Measurements from ENCODE around the gene CISD1.

Gene CISD1

GRCh38 chr10:58266003-58266825, 2.7 kb upstream of the CISD1 start:
- DNase-seq, result peak; percentile 78 to 83

DNA sequence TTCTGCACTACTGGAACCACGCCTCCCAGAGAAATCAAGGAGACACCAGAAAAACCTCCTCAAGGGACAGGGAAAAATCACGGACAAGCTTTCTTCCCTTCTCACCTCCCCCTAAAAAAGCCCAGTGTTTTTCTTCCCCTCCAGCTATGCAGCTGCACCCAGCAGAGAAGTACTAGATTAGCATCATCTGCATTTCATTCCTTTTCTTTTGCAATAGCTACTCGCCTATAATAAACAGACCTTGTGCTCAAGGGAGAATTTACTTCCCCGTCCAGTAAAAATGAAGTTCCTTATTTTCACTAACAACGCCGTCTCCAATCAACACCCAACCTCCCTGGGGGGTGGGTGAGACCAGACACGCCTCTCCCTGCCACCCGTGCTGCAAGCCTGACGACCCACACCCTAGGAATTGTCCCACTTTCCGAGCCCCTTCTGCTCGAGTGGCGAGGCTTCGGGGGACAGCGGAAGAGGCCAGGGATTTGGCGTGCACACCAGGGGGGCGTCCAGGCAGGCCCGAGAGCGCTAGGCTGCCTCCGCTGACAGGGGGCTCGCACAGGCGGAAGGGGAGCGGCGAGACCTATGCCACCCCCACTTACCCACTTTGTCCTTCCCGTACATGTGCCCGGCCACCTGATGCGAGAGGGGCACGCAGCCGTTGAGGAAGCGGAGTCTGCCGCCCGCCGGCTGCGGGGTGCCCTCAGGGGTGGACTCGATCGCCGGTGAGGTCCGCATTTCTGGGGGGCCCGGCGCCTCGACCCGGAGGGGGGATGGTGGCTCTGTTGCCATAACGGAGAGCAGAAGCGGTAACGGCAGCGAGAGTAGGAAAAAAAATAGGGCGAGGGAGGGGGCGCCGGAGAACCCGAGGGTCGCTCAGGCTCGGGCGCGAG, 1.9 kb upstream of the CISD1 start:
- DNase-seq, result peak; percentile 86 to 95

- peak; percentile 97 for DNase-seq
Measured at GRCh38 chr10:58267713-58268453, 1.1 kb upstream of the CISD1 start, which contains the start of gene IPMK. Gene IPMK, minus strand, starts transcription at chr10:58267894. Its CDS starts 283 bp downstream, at chr10:58267611.

DNA sequence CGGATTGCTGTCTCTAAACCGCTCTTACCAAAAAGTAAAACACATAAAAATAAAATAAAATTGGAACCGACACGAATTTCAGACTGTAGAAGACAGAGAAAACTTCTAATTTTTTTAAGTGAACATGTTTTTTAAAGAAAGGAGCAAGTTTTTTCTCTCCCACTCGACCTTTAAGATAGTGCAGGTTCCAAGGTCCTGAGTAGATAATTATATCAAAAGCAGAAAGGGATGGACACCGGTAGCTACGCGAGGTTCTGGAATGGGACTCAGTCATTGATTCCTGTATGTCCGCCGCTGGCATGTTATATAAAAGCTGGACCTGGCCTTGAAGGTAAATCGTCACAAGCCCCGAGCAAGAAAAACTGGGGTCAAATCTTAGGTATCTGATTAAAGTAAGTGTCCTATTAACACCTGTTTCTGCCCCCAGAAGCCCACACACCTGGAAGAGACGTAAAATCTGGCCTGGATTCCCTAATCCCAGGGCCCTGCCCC, 462 bp upstream of the CISD1 start:
- DNase-seq, result no peak

DNA sequence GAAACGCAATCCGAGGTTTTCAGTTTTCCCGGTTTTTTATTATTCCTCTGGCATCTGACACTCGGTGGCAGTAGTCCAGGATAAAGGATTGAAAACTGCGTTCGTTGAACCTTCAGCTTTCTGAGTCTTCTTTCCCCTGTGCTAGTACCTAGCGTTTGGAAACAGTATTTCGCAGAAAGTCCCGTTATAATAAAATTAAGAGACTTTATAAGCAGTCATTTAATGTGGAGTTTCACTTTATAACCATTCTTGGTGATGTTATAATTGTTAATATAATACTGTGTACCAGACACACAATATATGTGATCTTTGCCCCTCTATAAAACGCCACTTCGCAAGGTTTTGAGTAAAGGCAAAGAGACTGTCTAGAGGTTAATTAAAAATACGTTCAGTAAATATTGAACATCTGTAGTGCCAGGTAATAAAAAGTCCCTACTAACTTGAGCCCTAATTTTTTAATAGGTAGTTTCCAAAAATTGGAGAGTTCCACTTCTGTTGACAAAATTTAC, 874 bp downstream of the CISD1 start:
- no peak for DNase-seq

DNA sequence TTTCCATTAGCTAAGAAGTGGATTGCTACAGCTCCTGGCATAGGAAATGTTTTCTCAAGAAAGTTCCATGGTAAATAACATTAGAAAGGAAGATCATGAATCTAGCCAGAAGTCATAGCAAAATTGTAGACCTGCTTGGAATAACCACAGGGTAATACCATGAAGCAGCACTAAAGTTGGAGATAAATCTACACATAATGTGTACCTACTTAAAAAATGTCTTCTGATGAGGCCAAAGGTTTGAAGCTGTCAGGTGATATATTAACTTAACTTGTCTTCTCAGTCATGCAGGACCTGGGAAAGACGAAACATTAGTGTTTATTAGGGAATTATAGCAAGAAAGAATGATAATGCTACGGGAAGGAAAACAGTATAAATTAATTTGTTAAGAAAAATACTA, 6.3 kb downstream of the CISD1 start:
- no peak for DNase-seq

GRCh38 chr10:58275908-58276307, 6.9 kb downstream of the CISD1 start:
- no peak for DNase-seq

GRCh38 chr10:58278274-58278961, 9.5 kb downstream of the CISD1 start:
- no peak for DNase-seq

- no peak for DNase-seq
Measured at GRCh38 chr10:58278962-58279307, 10.0 kb downstream of the CISD1 start.

GRCh38 chr10:58280477-58280876, 11.5 kb downstream of the CISD1 start:
- no peak for DNase-seq

- no peak for DNase-seq
Measured at GRCh38 chr10:58281092-58281752, 12.3 kb downstream of the CISD1 start.

DNA sequence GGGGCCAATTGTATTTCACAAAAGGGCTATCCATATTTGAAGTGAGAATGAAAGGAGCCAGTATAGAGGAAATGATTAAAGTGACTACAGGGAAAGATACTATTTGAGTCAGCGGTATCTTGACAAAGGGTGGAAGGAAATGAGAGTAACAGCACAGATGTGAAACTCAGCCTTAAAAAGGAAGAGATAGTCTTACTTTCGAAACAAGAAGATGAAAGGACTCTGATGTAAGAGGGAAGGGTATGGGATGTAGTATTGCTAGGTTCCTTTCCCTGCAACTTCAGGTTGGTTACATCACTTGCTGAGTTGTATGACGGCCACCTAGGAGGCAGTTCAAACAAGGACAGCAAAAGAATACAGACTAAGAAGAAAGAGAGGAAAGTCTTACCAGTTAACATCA, 13.7 kb downstream of the CISD1 start:
- DNase-seq, result peak; percentile 52 to 69

DNA sequence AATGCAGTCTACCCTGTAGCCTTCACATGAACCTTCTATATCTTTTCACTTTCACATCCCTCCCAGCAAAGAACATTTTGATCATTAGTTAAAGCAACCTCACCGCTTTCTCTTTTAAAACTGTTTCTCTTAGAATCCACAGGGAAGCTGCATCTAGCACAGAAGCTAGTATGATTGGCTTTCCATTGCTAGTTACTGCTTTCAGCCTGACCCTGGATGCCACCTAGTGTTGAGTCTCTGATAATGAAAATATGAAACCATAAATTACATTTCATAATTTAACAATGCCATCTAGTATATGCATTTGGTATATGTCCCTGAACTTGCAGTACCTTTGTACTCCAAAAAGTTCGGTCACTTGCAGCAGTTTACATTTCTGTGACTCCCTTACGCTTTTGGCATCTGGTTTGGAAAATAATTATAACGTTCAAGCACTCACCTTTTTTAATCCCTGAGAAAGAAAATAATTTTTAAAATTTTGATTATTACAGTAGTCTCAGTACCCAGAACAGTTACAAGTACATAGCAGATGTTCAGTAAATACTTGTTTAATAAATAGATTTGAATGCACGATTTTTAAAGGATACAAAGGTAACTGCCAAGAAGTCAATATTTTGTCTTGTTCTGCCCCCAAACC, 22.7 kb downstream of the CISD1 start:
- DNase-seq, result peak; percentile 60 to 67

DNA sequence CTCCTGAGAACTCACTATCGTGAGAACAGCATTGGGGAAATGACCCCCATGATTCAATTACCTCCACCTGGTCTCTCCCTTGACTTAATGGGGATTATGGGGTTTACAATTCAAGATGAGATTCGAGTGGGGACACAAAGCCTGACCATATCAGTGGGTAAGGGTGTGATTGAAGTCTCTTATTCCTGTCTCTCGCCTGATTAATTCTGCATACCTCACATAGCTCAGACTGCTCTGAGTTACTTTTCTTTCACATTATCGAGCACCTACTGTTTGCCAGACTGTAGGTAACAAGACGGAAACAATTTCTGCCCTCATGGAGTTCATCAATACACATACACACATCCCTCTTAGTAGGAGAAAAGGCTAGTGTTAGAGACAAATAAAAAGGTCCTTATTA, 25.0 kb downstream of the CISD1 start:
- DNase-seq, result no peak

DNA sequence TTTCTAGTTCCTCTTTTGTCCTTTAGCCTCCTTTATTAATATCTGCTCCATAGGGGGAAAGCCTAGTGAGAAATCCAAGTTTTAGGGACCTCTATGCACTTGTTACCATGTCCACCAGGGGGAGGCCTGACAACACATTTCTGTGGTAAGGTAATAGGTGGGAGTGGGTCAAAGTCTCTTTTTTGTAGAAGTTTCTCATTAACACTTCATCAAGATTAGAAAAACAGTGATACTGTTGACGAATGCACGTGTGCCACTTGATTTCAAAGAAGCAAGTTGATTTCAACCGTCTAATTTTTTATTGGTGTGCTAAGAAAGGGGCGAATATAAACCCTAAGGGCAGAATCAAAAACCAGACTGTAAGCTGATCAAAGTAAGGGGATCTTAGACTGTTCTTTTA, 30.6 kb downstream of the CISD1 start:
- peak; percentile 69 to 70 for DNase-seq

DNA sequence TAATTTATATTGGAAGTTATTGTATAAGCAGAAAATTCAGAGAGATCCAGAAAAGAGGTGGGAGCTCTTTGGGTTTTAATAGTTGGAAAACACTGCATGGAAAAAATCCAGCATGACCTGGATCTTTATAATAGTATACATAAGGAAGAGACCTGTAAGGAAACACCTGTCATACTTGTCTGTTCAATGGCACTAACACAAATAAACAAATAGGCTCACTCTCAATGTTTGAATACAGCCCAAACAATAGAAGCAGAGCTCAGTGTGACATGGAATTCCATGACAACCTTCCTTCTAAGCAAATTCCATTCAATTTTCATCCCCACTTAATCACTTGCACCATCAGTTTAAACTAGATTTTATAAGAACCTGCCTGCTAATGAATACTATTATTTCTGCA, 31.7 kb downstream of the CISD1 start:
- no peak for DNase-seq

DNA sequence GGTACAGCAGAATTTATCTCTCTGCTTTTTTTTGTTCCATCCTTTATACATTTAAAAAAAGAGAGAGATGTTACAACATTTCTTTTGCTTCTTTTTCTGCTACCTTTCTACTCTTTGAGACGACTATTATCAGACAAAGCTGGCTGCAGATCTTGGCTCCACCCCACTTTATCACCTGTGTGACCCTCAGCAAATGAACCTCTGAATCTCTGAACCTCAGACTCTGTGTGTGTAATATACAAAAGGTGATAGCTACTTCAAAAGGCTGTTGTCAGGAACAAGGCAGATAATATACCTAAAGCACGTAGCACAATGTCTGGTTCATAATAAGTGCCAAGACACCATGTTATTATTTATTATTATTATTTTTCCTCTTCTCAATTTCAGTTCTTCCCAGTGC, 33.3 kb downstream of the CISD1 start:
- DNase-seq, result no peak

GRCh38 chr10:58304099-58304633, 35.2 kb downstream of the CISD1 start:
- DNase-seq, result no peak

DNA sequence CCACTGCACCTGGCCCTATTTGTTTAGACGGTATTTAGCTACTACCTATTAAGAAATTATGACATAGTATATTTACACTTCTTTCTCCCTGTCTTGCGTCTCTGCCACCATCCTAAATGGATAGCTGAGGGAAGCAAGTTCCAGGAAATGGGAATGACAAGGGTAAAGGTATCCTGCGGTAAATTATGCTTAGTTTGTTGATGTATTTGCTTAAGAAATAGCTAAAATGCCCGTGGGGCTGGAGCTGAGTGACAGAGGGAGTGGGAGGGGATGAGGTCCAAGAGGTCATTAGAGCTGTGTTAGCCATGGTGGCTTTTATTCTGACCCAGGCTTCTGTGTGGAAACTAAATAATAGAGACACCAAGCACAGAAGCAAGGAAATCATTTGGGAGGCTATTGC, 36.9 kb downstream of the CISD1 start:
- DNase-seq, result no peak

DNA sequence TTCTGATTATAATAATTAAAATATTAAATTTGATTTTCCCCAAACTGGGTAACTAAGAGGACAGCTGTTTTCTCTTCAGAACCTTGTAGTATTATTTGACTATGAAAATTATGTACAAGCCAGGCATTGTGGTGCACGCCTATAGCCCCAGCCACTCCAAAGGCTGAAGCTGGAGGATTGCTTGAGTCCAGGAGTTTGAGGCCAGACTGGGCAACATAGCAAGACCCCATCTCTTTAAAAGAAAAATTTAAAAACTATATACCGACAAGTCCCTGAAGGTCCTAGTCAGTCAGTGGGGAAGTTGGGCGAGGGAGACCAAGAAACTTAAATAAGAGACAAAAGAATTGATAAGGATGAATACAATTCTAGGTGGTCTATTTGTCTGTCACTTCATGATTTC, 38.7 kb downstream of the CISD1 start:
- no peak for DNase-seq

DNA sequence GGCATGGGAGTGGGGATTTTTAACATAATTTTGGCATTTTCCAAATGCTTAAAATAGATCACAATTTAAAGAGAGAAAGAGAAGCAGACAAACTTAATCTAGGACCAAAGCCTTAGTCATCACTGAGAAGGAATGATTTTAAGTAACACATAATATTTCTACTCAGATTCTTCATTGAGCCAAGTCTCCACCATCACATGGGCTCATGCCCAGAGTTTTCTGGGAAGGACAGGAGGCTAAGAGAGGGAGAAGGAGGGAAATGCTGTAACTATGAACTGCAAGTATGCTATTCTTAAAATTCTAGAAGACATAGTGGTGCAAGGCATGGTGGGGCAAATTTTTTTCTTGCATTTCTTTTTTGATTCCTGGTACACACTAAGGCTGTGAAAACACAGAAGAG, 42.1 kb downstream of the CISD1 start:
- DNase-seq, result no peak
